Fibroblast of lung (primary cell): Measurements from ENCODE around the gene SLC1A7. TPM values are rescaled to one million over a fixed set of nuclear protein-coding genes. Genes with fewer than 3 reads are reported as not detected.

ENCODE experiments used
- DNase-seq, 2 donors: peaks; one replicate each; pipeline versions ENCODE4 v3.0.0 to v3.0.0-alpha.2; 2010; ENCODE audit warnings: low read depth in 2 of 2
- H2AFZ ChIP-seq: 2 replicates; pipeline ENCODE4 v1.5.1; 2012; ENCODE audit warnings: low read length, control low read depth, inconsistent platforms
- H3K27ac ChIP-seq: 2 replicates; pipeline ENCODE4 v1.5.1; 2011; ENCODE audit warnings: low read length, control low read depth; ENCODE audit not compliant: insufficient read depth
- H3K27me3 ChIP-seq: 2 replicates; pipeline ENCODE4 v1.5.1; 2011; ENCODE audit warnings: mild to moderate bottlenecking, low read length; ENCODE audit not compliant: control insufficient read depth, insufficient read depth
- H3K36me3 ChIP-seq: 2 replicates; pipeline ENCODE4 v1.5.1; 2011; ENCODE audit warnings: low read length; ENCODE audit not compliant: control insufficient read depth, insufficient read depth
- H3K4me1 ChIP-seq: 2 replicates; pipeline ENCODE4 v1.5.1; 2011; ENCODE audit warnings: low read length; ENCODE audit not compliant: control insufficient read depth, insufficient read depth; ENCODE audit errors: extremely low read depth
- H3K4me2 ChIP-seq: 2 replicates; pipeline ENCODE4 v1.5.1; 2011; ENCODE audit warnings: low read length, control low read depth; ENCODE audit not compliant: insufficient read depth; ENCODE audit errors: extremely low read depth
- H3K4me3 ChIP-seq, 4 experiments: fragments of 200-600 bp in 1 of 4; sonication (generic) in 1 of 4; replicated peaks in 1 of 4; 2 replicates each; pipeline ENCODE4 v1.5.1; 2011 to 2016; ENCODE audit warnings: low read length in 4 of 4, low read depth in 3 of 4, mild to moderate bottlenecking in 3 of 4, control low read depth in 2 of 4, inconsistent platforms in 1 of 4, mixed read lengths in 1 of 4; ENCODE audit not compliant: insufficient read depth in 1 of 4; ENCODE audit errors: control extremely low read depth in 1 of 4
- H3K79me2 ChIP-seq: 2 replicates; pipeline ENCODE4 v1.5.1; 2012; ENCODE audit warnings: mild to moderate bottlenecking, low read length, inconsistent platforms; ENCODE audit not compliant: control insufficient read depth, insufficient read depth
- H3K9ac ChIP-seq: 2 replicates; pipeline ENCODE4 v1.5.1; 2011; ENCODE audit warnings: mild to moderate bottlenecking, low read length, control low read depth; ENCODE audit not compliant: insufficient read depth
- H3K9me3 ChIP-seq: 2 replicates; pipeline ENCODE4 v1.5.1; 2012; ENCODE audit warnings: low read depth, low read length; ENCODE audit not compliant: control insufficient read depth, insufficient read depth
- H4K20me1 ChIP-seq: 2 replicates; pipeline ENCODE4 v1.5.1; 2011; ENCODE audit warnings: low read length; ENCODE audit not compliant: control insufficient read depth, insufficient read depth; ENCODE audit errors: extremely low read depth
- EZH2 ChIP-seq: IDR thresholded peaks from 2 replicates; pipeline ENCODE4 v1.5.1; 2012; ENCODE audit warnings: low read length, control low read depth, mild to moderate bottlenecking; ENCODE audit errors: missing control alignments
- polyA plus RNA-seq, 2 donors: library from polyadenylated mRNA; depleted of rRNA in 1 of 2; stranded (reverse) in 1 of 2; unstranded in 1 of 2; fragments of >200 nt; gene quantifications; 2 replicates each; pipeline ENCODE4 v1.2.1, GENCODE V29; 2011 to 2012; ENCODE audit warnings: missing spikeins in 1 of 2
- total RNA-seq: library from RNA; depleted of rRNA; stranded (reverse); fragments of >200 nt; gene quantifications from 2 replicates; pipeline ENCODE4 v1.2.1, GENCODE V29; 2014
- TF ChIP-seq, protein P1 (sequence below), 2 donors: IDR thresholded peaks in 1 of 2; conservative IDR thresholded peaks in 1 of 2; 1 replicate in 1 of 2; 2 replicates in 1 of 2; pipeline ENCODE4 v1.5.1; 2011 to 2012; ENCODE audit warnings: low read length in 2 of 2, control low read depth in 1 of 2, inconsistent platforms in 1 of 2, low read depth in 1 of 2, mild to moderate bottlenecking in 1 of 2

Gene SLC1A7
- total and polyA plus RNA-seq, 2 donors (not counting 1 experiment from before 2014, with no cell fraction given), result 0.15 to 0.33 TPM

DNA sequence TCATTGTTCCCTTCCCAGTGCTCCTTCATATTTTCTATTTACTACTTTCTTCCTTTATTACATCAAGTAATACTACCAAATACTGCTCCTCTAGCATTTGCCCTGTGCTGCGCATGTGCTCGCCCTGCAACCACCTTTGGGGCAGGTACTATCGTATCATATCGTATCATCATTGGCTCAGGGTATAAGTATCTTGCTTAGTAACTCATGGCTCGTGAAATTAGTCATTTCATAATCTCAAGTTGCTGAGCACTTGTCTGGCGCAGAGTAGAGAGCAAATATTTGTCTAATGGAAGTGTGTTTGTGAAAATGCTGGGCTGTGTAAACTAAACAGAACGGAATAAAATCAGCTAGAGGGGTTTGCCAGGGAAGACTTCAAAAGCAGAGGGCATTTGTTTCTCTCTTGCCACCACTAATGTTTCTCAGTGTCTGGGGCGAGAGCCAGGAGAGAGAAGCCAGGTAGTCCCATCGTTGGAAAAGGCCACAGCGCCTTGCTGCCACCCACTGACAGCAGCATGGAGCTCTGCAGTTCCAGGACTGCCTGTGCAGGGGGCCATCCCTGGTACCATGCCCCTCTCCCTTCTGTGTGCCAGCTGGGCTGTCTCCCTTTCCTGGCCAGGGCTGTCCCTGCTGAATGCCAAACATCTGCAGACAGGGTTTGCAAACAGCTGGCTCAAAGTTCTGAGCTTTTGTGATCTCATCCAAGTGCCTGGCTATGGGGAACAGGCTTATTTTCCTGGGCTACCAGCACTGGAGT, 34.2 kb upstream of the SLC1A7 start:
- Histone ChIP-seq H3K4me3 (no peak overlapping the region), H3K9ac (no peak overlapping the region), H3K36me3 (no peaks in the 10 kb centered on the region), H3K27ac (peak overlapping the region; percentile 13), H3K4me2 (peak overlapping the region; percentile 66), H4K20me1 (no peaks in the 10 kb centered on the region), H3K4me1 (peaks cover 35% of the 10 kb centered on the region), H3K27me3 (no peaks in the 10 kb centered on the region), H2AFZ (no peak overlapping the region), H3K79me2 (no peaks in the 10 kb centered on the region), H3K9me3 (no peaks in the 10 kb centered on the region)
- no peak for TF ChIP-seq EZH2
- TF ChIP-seq, protein P1, sequence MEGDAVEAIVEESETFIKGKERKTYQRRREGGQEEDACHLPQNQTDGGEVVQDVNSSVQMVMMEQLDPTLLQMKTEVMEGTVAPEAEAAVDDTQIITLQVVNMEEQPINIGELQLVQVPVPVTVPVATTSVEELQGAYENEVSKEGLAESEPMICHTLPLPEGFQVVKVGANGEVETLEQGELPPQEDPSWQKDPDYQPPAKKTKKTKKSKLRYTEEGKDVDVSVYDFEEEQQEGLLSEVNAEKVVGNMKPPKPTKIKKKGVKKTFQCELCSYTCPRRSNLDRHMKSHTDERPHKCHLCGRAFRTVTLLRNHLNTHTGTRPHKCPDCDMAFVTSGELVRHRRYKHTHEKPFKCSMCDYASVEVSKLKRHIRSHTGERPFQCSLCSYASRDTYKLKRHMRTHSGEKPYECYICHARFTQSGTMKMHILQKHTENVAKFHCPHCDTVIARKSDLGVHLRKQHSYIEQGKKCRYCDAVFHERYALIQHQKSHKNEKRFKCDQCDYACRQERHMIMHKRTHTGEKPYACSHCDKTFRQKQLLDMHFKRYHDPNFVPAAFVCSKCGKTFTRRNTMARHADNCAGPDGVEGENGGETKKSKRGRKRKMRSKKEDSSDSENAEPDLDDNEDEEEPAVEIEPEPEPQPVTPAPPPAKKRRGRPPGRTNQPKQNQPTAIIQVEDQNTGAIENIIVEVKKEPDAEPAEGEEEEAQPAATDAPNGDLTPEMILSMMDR (conservative IDR thresholded peaks at IDR 0.05 in 1 of 2, IDR thresholded peaks at IDR 0.05 in 1 of 2; ENCODE audit: low read depth in 1 of 2, low read length in 2 of 2), result peak; percentile 15 to 35
- peak; percentile 56 to 57 for DNase-seq

DNA sequence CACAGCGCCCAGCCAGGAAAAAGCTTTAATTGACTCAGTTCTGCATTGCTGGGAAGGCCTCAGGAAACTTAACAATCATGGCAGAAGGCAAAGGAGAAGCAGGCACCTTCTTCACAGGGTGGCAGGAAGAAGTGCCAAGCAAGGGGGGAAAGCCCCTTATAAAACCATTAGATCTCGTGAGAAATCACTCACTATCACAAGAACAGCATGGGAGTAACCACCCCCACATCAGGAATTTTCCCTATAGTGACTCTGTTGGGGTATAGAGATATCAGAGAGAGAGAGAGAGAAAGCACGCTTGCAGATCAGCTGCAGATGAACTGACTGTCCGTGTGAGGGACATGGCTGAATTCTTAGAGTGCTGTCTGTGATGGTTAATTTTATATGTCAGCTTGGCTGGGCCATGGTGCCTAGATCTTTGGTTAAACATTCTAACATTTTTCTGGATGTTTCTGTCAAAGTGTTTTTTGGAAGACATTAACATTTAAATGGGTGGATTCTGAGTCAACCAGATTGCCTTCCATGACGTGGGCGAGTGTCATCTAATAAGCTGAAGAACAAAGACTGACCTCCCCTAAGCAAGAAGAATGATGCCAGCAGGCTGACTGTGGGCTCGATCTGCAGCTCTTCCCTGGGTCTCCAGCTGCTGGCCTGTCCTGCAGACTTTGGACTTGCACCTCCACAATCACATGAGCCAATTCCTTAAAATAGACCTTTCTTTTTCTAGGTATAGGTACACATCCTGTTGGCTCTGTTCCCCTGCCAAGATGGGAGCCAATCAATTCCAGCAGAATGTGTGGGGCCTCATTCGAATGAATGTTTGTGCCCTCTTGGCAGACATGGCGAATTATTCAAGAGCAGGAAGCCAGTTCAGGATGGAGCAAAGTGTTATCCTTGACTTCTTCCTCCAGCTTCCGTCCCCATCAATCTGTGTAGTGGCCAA, 32.8 kb upstream of the SLC1A7 start:
- Histone ChIP-seq H3K9me3 (no peaks in the 10 kb centered on the region), H3K9ac (no peak overlapping the region), H4K20me1 (no peaks in the 10 kb centered on the region), H3K4me2 (no peak overlapping the region), H3K4me3 (no peak overlapping the region), H3K27ac (no peak overlapping the region), H3K27me3 (no peaks in the 10 kb centered on the region), H2AFZ (no peak overlapping the region), H3K79me2 (no peaks in the 10 kb centered on the region), H3K36me3 (no peaks in the 10 kb centered on the region), H3K4me1 (peaks cover 23% of the 10 kb centered on the region)
- peak; percentile 36 to 80 for DNase-seq
- TF ChIP-seq, protein P1 (conservative IDR thresholded peaks at IDR 0.05 in 1 of 2, IDR thresholded peaks at IDR 0.05 in 1 of 2; ENCODE audit: low read depth in 1 of 2, low read length in 2 of 2), result no peak
- no peak for TF ChIP-seq EZH2
